NCI-H1105 (cell line): ENCODE measurements around the gene RTN4RL2.

Experiments
- DNase-seq: peaks from one replicate; lab custom pipeline; 2025; lab: John Stamatoyannopoulos, UW

The RTN4RL2 gene

GRCh38 chr11:57460022-57460757 is at the start of gene RTN4RL2:
TSS of gene RTN4RL2 (plus strand) at chr11:57460528. CDS start at chr11:57460866, 338 bp downstream.
- peak; percentile 67 for DNase-seq

- DNase-seq = no peak
Observed at GRCh38 chr11:57413681-57414080, 46.6 kb upstream of the RTN4RL2 start.

GRCh38 chr11:57414612-57415212 is 45.6 kb upstream of the RTN4RL2 start:
- no peak for DNase-seq

GRCh38 chr11:57416436-57416835 is 43.9 kb upstream of the RTN4RL2 start:
- no peak for DNase-seq

- no peak for DNase-seq
Observed at GRCh38 chr11:57417056-57417455, 43.3 kb upstream of the RTN4RL2 start.

GRCh38 chr11:57418131-57418530 is 42.2 kb upstream of the RTN4RL2 start:
- DNase-seq = no peak

GRCh38 chr11:57419146-57419545 is 41.2 kb upstream of the RTN4RL2 start:
- no peak for DNase-seq

- DNase-seq = no peak
Observed at GRCh38 chr11:57421066-57421465, 39.3 kb upstream of the RTN4RL2 start.

- no peak for DNase-seq
Observed at GRCh38 chr11:57421805-57422204, 38.5 kb upstream of the RTN4RL2 start.

GRCh38 chr11:57422669-57423068 is 37.7 kb upstream of the RTN4RL2 start:
- no peak for DNase-seq

- DNase-seq = no peak
Observed at GRCh38 chr11:57424137-57424791, 36.1 kb upstream of the RTN4RL2 start.

- no peak for DNase-seq
Observed at GRCh38 chr11:57424792-57425564, 35.4 kb upstream of the RTN4RL2 start.

GRCh38 chr11:57425565-57426438 is 34.5 kb upstream of the RTN4RL2 start:
- DNase-seq = no peak

- DNase-seq = no peak
Observed at GRCh38 chr11:57426439-57426928, 33.8 kb upstream of the RTN4RL2 start.

- DNase-seq = no peak
Observed at GRCh38 chr11:57426929-57427726, 33.2 kb upstream of the RTN4RL2 start, which contains the start of gene SLC43A3. TSS of gene SLC43A3 (minus strand) at chr11:57427121. CDS start at chr11:57426172, 949 bp downstream.

GRCh38 chr11:57427727-57428082 is 32.6 kb upstream of the RTN4RL2 start:
- no peak for DNase-seq

- no peak for DNase-seq
Observed at GRCh38 chr11:57428643-57429042, 31.7 kb upstream of the RTN4RL2 start.

- no peak for DNase-seq
Observed at GRCh38 chr11:57429946-57430345, 30.4 kb upstream of the RTN4RL2 start.

- DNase-seq = no peak
Observed at GRCh38 chr11:57430952-57431351, 29.4 kb upstream of the RTN4RL2 start.

GRCh38 chr11:57432149-57432561 is 28.2 kb upstream of the RTN4RL2 start:
- no peak for DNase-seq
